Brain microvascular endothelial cell (primary cell): ENCODE data around the gene APBB1.

ENCODE experiments used
- DNase-seq: peaks from one replicate; pipeline ENCODE4 v3.0.0-alpha.2; 2020
- H3K27ac ChIP-seq: fragments of 250-450 bp; sonication (Bioruptor Pico); 2 replicates; pipeline ENCODE4 v1.5.1; 2020; ENCODE audit warnings: mild to moderate bottlenecking, moderate library complexity
- H3K27me3 ChIP-seq: fragments of 250-450 bp; sonication (Bioruptor Pico); replicated peaks from 2 replicates; pipeline ENCODE4 v1.5.1; 2020; ENCODE audit warnings: mild to moderate bottlenecking
- H3K36me3 ChIP-seq: fragments of 250-450 bp; sonication (Bioruptor Pico); replicated peaks from 2 replicates; pipeline ENCODE4 v1.5.1; 2020; ENCODE audit warnings: mild to moderate bottlenecking
- H3K4me3 ChIP-seq: 2 replicates; pipeline ENCODE4 v1.5.1; 2011; ENCODE audit warnings: low read depth, mild to moderate bottlenecking, control low read depth, low read length, moderate library complexity
- CTCF ChIP-seq: IDR thresholded peaks from 2 replicates; pipeline ENCODE4 v1.5.1; 2011; ENCODE audit warnings: low read depth, mild to moderate bottlenecking, moderate library complexity, low read length, control low read depth, inconsistent platforms; ENCODE audit errors: missing control alignments
- in situ Hi-C: cut with HindIII; loops from 2 replicates; pipeline ENCODE4 v1.10.0; 2017; ENCODE audit warnings: low sequenced_read_pairs, low pct_ligation_motif_present

APBB1 gene

GRCh38 chr11:6357222-6357621, 61.7 kb downstream of the APBB1 start:
- in situ Hi-C loops: no loop called here
- DNase-seq: peak; percentile 92
- H3K4me3 ChIP-seq: no peak overlapping the region
- no peak for TF ChIP-seq CTCF
- no peaks in the 10 kb centered on the region for H3K27me3 ChIP-seq
- H3K27ac ChIP-seq: peak overlapping the region; percentile 0
- no peaks in the 10 kb centered on the region for H3K36me3 ChIP-seq

GRCh38 chr11:6356503-6357055, 62.3 kb downstream of the APBB1 start:
- no peak overlapping the region for H3K27ac ChIP-seq
- H3K4me3 ChIP-seq: no peak overlapping the region
- no peaks in the 10 kb centered on the region for H3K27me3 ChIP-seq
- in situ Hi-C loops: no loop called here
- H3K36me3 ChIP-seq: no peaks in the 10 kb centered on the region
- no peak for TF ChIP-seq CTCF
- DNase-seq: no peak

- H3K36me3 ChIP-seq: no peaks in the 10 kb centered on the region
- DNase-seq: no peak
- no peak for TF ChIP-seq CTCF
- in situ Hi-C loops: no loop called here
- H3K27me3 ChIP-seq: no peaks in the 10 kb centered on the region
- no peak overlapping the region for H3K27ac ChIP-seq
- no peak overlapping the region for H3K4me3 ChIP-seq
Observed at GRCh38 chr11:6354651-6355485, 64.0 kb downstream of the APBB1 start.

- in situ Hi-C loops: no loop called here
- Histone ChIP-seq H3K27ac (no peak overlapping the region), H3K4me3 (no peak overlapping the region), H3K36me3 (no peaks in the 10 kb centered on the region), H3K27me3 (no peaks in the 10 kb centered on the region)
- DNase-seq: peak; percentile 20
- peak; percentile 96 for TF ChIP-seq CTCF
Observed at GRCh38 chr11:6353367-6353987, 65.4 kb downstream of the APBB1 start.

- Histone ChIP-seq H3K36me3 (no peaks in the 10 kb centered on the region), H3K27ac (no peak overlapping the region), H3K4me3 (no peak overlapping the region), H3K27me3 (no peaks in the 10 kb centered on the region)
- in situ Hi-C loops: no loop called here
- no peak for TF ChIP-seq CTCF
- no peak for DNase-seq
Observed at GRCh38 chr11:6351782-6352382, 67.0 kb downstream of the APBB1 start.
